Adrenal gland (tissue), 12 donors: ENCODE measurements around the gene RPL39L. TPM values are rescaled to one million over a fixed set of nuclear protein-coding genes. Genes with fewer than 3 reads are reported as not detected.
A peak's percentile ranks its signal among the peaks of the same experiment; 100 is the strongest.

ENCODE experiments used
- DNase-seq, 7 donors: peaks; one replicate each; pipeline ENCODE4 v3.0.0-alpha.2; 2019 to 2020
- H3K27ac ChIP-seq, 5 donors: fragments of 200-600 bp; sonication (generic) in 4 of 5; 1 replicate in 3 of 5; 2 replicates in 2 of 5; pipeline versions ENCODE4 v1.5.1 to v1.8.0; 2016 to 2020; ENCODE audit warnings: mild to moderate bottlenecking in 1 of 5
- H3K27me3 ChIP-seq: fragments of 200-600 bp; 2 replicates; pipeline ENCODE4 v1.8.0; 2021
- H3K36me3 ChIP-seq, 2 donors: fragments of 200-600 bp; replicated peaks in 1 of 2; 1 replicate in 1 of 2; 2 replicates in 1 of 2; pipeline versions ENCODE4 v1.5.1 to v1.8.0; 2018 to 2022
- H3K4me1 ChIP-seq, 2 donors: fragments of 200-600 bp; replicated peaks in 1 of 2; 1 replicate in 1 of 2; 2 replicates in 1 of 2; pipeline versions ENCODE4 v1.5.1 to v1.8.0; 2018 to 2021
- H3K4me3 ChIP-seq, 4 donors: fragments of 200-600 bp; sonication (generic) in 3 of 4; one replicate each; pipeline ENCODE4 v1.5.1; 2016 to 2018
- H3K9me3 ChIP-seq, 3 donors: fragments of 200-600 bp; sonication (generic) in 1 of 3; replicated peaks in 1 of 3; 1 replicate in 2 of 3; 2 replicates in 1 of 3; pipeline versions ENCODE4 v1.5.1 to v1.8.0; 2016 to 2021
- POLR2A ChIP-seq, 2 donors: fragments of 450-650 bp; IDR thresholded peaks; one replicate each; pipeline ENCODE4 v1.6.1; 2017; ENCODE audit warnings: antibody characterized with exemption in 2 of 2, mild to moderate bottlenecking in 2 of 2, moderate library complexity in 1 of 2
- WGBS, 4 donors: extraction: QIAGEN DNeasy Blood & Tissue Kit in 2 of 4; methylation state at CpG; one replicate each; pipeline versions ENCODE4 v1.1.5 to v1.1.7; 2013 to 2017; 5-methylcytosine and 5-hydroxymethylcytosine counted together
- intact Hi-C, 2 donors: fragments of 100-400 bp; cut with DNase I; formaldehyde crosslinking; loops; one replicate each; pipeline versions ENCODE4 v1.14.1 to v1.15.0; 2022 to 2023
- polyA plus RNA-seq, 3 donors: library from polyadenylated mRNA; stranded (reverse); fragments of 200-250 nt in 2 of 3; fragments of 350-450 nt in 1 of 3; fragmentation: Illumina TruSeq in 1 of 3; extraction: RNeasy Lipid Tissue Mini Kit (QIAGEN cat#74804) in 1 of 3; gene quantifications; one replicate each; pipeline ENCODE4 v1.2.3, GENCODE V29; 2013 to 2014
- total RNA-seq, 9 donors: library from RNA; depleted of rRNA in 4 of 9; stranded (reverse); fragments of >200 nt in 4 of 9; fragments of 120-200 nt in 1 of 9; fragmentation: NEBNext Ultra II Directional in 1 of 9; extraction: Animal tissue kit (Norgen Biotek cat#: 25700) in 1 of 9; gene quantifications; one replicate each; pipeline versions ENCODE4 v1.1.0 to v1.2.4, GENCODE V29; 2013 to 2023
- TF ChIP-seq, protein P1 (sequence below), 6 experiments: fragments of 450-650 bp in 4 of 6; fragments of 200-600 bp in 2 of 6; sonication (generic) in 1 of 6; IDR thresholded peaks; 1 replicate in 5 of 6; 2 replicates in 1 of 6; pipeline versions ENCODE4 v1.5.1 to v1.8.0; 2016 to 2021; ENCODE audit warnings: antibody characterized with exemption in 6 of 6, mild to moderate bottlenecking in 2 of 6, moderate library complexity in 1 of 6
- donor health status: healthy with polysubstance abuse.
- donor health status: Bipolar disorder and iron deficiency.
- donor health status: DM: yes; HTN: yes; CAD: no.
- donor health status: DM: no; HTN: no; CAD: no.
- donor health status: DM: no; HTN: no; CAD: no.
- donor health status: DM: yes; HTN: yes; CAD: no.

Gene RPL39L
- total and polyA plus RNA-seq, 12 donors: 1.5 to 17.9 (median 3.1) TPM

DNA sequence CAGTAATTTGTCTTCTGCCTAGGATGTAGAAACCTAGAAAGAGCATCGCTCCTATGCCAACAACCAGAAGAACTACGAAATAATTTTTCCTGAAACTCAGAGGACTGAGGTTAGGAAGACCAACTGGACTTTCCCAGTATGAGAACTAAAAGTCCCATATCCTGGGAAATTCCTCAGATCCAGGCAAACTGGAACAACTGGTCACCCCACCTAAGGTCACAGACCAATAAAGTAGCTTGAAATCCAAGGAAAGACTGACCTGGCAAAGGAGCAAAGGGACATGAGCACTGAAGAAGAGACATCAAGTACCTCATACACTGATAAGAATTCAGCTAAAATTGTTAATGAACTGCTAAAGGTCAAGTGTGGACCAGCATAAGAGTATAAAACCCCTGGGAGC lies 6.6 kb downstream of the RPL39L start:
- intact Hi-C loops: no loop called here
- H3K27ac ChIP-seq: no peak overlapping the region
- no peaks in the 10 kb centered on the region for H3K36me3 ChIP-seq
- H3K4me1 ChIP-seq: peaks cover 0 to 4% of the 10 kb centered on the region in 2 donors
- no peaks in the 10 kb centered on the region for H3K27me3 ChIP-seq
- H3K4me3 ChIP-seq: no peak overlapping the region
- 74 to 89% (median 87%) methylated on average over 2 of the region's 2 CpGs for WGBS, 4 donors
- no peaks in the 10 kb centered on the region for H3K9me3 ChIP-seq
- DNase-seq: no peak
- no peak for TF ChIP-seq POLR2A (IDR thresholded peaks at IDR 0.05)
- TF ChIP-seq, protein P1, sequence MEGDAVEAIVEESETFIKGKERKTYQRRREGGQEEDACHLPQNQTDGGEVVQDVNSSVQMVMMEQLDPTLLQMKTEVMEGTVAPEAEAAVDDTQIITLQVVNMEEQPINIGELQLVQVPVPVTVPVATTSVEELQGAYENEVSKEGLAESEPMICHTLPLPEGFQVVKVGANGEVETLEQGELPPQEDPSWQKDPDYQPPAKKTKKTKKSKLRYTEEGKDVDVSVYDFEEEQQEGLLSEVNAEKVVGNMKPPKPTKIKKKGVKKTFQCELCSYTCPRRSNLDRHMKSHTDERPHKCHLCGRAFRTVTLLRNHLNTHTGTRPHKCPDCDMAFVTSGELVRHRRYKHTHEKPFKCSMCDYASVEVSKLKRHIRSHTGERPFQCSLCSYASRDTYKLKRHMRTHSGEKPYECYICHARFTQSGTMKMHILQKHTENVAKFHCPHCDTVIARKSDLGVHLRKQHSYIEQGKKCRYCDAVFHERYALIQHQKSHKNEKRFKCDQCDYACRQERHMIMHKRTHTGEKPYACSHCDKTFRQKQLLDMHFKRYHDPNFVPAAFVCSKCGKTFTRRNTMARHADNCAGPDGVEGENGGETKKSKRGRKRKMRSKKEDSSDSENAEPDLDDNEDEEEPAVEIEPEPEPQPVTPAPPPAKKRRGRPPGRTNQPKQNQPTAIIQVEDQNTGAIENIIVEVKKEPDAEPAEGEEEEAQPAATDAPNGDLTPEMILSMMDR (IDR thresholded peaks at IDR 0.05): no peak

DNA sequence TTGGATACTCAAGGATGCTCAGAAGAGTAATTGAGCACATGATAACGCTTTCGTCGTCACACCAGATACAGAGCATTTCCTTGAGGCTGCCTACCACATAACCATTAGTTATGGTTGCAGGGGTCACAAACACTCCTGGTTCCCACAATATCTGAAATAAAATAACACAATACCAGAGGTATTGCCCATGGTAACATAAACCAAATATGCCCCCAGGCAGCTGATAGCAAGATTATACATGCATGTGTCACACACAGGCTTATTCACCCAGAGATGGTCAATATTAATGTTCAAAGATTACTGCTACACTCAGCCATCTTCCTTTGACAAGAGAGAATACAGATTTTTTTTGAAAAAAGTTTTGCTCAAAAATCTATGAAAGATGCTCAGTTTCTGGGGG lies 7.3 kb downstream of the RPL39L start:
- Histone ChIP-seq H3K4me1 (peaks cover 0 to 4% of the 10 kb centered on the region in 2 donors), H3K27me3 (no peaks in the 10 kb centered on the region), H3K9me3 (no peaks in the 10 kb centered on the region), H3K4me3 (no peak overlapping the region), H3K36me3 (no peaks in the 10 kb centered on the region), H3K27ac (no peak overlapping the region)
- 83 to 94% (median 86%) methylated on average over 3 of the region's 3 CpGs for WGBS, 4 donors
- TF ChIP-seq POLR2A (IDR thresholded peaks at IDR 0.05): no peak
- TF ChIP-seq, protein P1 (IDR thresholded peaks at IDR 0.05): no peak
- DNase-seq: no peak
- intact Hi-C loops: no loop called here

DNA sequence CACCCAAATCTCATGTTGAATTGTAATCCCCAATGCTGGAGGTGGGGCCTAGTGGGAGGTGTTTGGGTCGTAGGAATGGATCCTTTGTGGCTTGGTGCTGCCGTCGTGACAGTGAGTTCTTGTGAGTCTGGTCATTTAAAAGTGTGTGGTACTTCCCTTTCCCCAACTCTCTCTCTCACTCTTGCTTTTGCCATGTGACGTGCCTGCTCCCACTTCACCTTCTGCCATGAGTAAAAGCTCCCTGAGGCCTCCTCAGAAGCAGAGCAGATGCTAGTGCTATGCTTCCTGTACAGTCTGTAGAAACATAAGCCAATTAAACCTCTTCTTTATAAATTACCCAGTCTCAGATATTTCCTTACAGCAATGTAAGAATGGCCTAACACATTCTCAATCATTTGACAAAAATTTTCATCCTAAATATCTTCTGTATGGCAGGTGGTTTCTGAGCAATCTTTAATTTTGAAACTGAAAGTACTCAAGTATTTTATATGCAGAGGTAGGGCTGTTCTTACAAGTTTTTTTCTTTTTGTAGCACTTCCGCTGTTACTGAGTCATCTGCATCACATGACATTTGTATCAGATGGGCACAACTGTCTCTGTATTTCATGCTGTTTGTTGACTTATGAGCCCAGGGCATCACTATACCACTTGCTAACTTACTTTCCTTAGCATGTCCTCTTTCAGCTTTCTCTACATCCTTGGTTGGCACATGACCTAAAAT lies 8.8 kb downstream of the RPL39L start:
- H3K4me1 ChIP-seq: peaks cover 0 to 4% of the 10 kb centered on the region in 2 donors
- no peak for TF ChIP-seq POLR2A (IDR thresholded peaks at IDR 0.05)
- TF ChIP-seq, protein P1 (IDR thresholded peaks at IDR 0.05): no peak
- H3K36me3 ChIP-seq: no peaks in the 10 kb centered on the region
- no peaks in the 10 kb centered on the region for H3K27me3 ChIP-seq
- WGBS, 4 donors: 66 to 80% (median 69%) methylated on average over 5 of the region's 5 CpGs
- intact Hi-C loops: no loop called here
- DNase-seq: peak in 3 of 7 donors; percentile 11 to 29 (median 17)
- peak overlapping the region in 2 of 5 donors; percentile 36 to 54 for H3K27ac ChIP-seq
- H3K4me3 ChIP-seq: peak overlapping the region in 1 of 4 donors; percentile 40
- no peaks in the 10 kb centered on the region for H3K9me3 ChIP-seq

GRCh38 chr3:187125319-187126031 lies 13.8 kb downstream of the RPL39L start:
- TF ChIP-seq, protein P1 (IDR thresholded peaks at IDR 0.05): no peak
- intact Hi-C loops: no loop called here
- Histone ChIP-seq H3K36me3 (no peaks in the 10 kb centered on the region), H3K9me3 (no peaks in the 10 kb centered on the region), H3K27me3 (no peaks in the 10 kb centered on the region), H3K27ac (no peak overlapping the region), H3K4me1 (no peaks in the 10 kb centered on the region), H3K4me3 (no peak overlapping the region)
- 76 to 86% (median 82%) methylated on average over 6 of the region's 6 CpGs for WGBS, 4 donors
- no peak for DNase-seq
